B cell (primary cell): Measurements from ENCODE around the gene TBC1D22A.

Source experiments
- CTCF ChIP-seq: fragments of 200-600 bp; IDR thresholded peaks from one replicate; pipeline ENCODE4 v1.8.0; 2022; ENCODE audit warnings: antibody characterized with exemption, mild to moderate bottlenecking
- EZH2 ChIP-seq: IDR thresholded peaks from 2 replicates; pipeline ENCODE4 v1.6.1; 2012; ENCODE audit warnings: borderline replicate concordance, low read depth, mild to moderate bottlenecking, moderate library complexity, low read length; ENCODE audit not compliant: insufficient read depth, poor library complexity, severe bottlenecking

GRCh38 chr22:47017245-47017644 lies 254.8 kb downstream of the TBC1D22A start:
- TF ChIP-seq EZH2: no peak
- TF ChIP-seq CTCF: no peak
